GM12878 (cell line): ENCODE data around the gene MED10. TPM values are rescaled to one million over a fixed set of nuclear protein-coding genes. Genes with fewer than 3 reads are reported as not detected.

Experiments
- ATAC-seq: fragments of 200-7000 bp; cut with Tn5 transposase; 3 replicates; pipeline ENCODE4 v1.9.1; 2020; ENCODE audit warnings: mild to moderate bottlenecking, moderate library complexity
- BruUV-seq: library from RNA; stranded (reverse); fragments of 400-500 nt; replicated peaks from 2 replicates; lab custom pipeline; 2021; lab: Mats Ljungman, UMichigan
- CTCF ChIA-PET: fragments of 300-600 bp; sonication (Branson Sonifier 250); formaldehyde crosslinking; extraction: SDS; loops from one replicate; lab custom pipeline; 2021; ENCODE audit warnings: inconsistent platforms; lab: Yijun Ruan, JAX
- POLR2A ChIA-PET: fragments of 350-600 bp; formaldehyde crosslinking; extraction: SDS; loops from one replicate; lab custom pipeline; 2021; ENCODE audit warnings: inconsistent platforms; lab: Charles Lee
- RAD21 ChIA-PET: fragments of 300-600 bp; sonication (Branson Sonifier 250); formaldehyde crosslinking; loops from one replicate; lab custom pipeline; 2023; ENCODE audit warnings: antibody characterized with exemption; ENCODE audit not compliant: unreplicated experiment; lab: Charles Lee
- SMC1A ChIA-PET: fragments of 300-600 bp; sonication (Branson Sonifier 250); formaldehyde crosslinking; loops from one replicate; lab custom pipeline; 2023; ENCODE audit not compliant: unreplicated experiment, uncharacterized antibody; lab: Charles Lee
- DNase-seq: peaks from one replicate; pipeline ENCODE4 v3.0.0-alpha.2; 2011; ENCODE audit warnings: low read depth, low spot score
- FAIRE-seq: peaks from 3 replicates; lab custom pipeline; 2011; peaks lifted over from hg19 to GRCh38; lab: Jason Lieb, UNC
- H2AFZ ChIP-seq: 2 replicates; pipeline ENCODE4 v1.6.0; 2011; ENCODE audit warnings: low read depth, low read length, control low read depth; ENCODE audit not compliant: control insufficient read depth
- H3K27ac ChIP-seq: 2 replicates; pipeline ENCODE4 v1.5.1; 2011; ENCODE audit warnings: control low read depth; ENCODE audit not compliant: control insufficient read depth, insufficient read depth
- H3K27me3 ChIP-seq, 2 experiments: replicated peaks in 1 of 2; 2 replicates each; pipeline versions ENCODE4 v1.6.0 to v1.6.1; 2011; ENCODE audit warnings: low read length in 1 of 2; ENCODE audit not compliant: control insufficient read depth in 2 of 2, insufficient read depth in 2 of 2
- H3K36me3 ChIP-seq, 2 experiments: 2 replicates each; pipeline ENCODE4 v1.5.1; 2011; ENCODE audit warnings: low read length in 1 of 2; ENCODE audit not compliant: control insufficient read depth in 2 of 2, insufficient read depth in 2 of 2
- H3K4me1 ChIP-seq: 2 replicates; pipeline ENCODE4 v1.6.1; 2011; ENCODE audit warnings: mild to moderate bottlenecking, low read length, moderate library complexity, mixed read lengths; ENCODE audit not compliant: control insufficient read depth, insufficient read depth
- H3K4me2 ChIP-seq: 2 replicates; pipeline ENCODE4 v1.6.0; 2011; ENCODE audit warnings: control low read depth; ENCODE audit not compliant: control insufficient read depth, insufficient read depth
- H3K4me3 ChIP-seq: fragments of 200-600 bp; sonication (generic); 2 replicates; pipeline ENCODE4 v1.5.1; 2016
- H3K79me2 ChIP-seq: 2 replicates; pipeline ENCODE4 v1.6.0; 2011; ENCODE audit warnings: low read length; ENCODE audit not compliant: control insufficient read depth, insufficient read depth
- H3K9ac ChIP-seq: 2 replicates; pipeline ENCODE4 v1.8.0; 2011; ENCODE audit warnings: low read length, control low read depth, mixed read lengths; ENCODE audit not compliant: control insufficient read depth, insufficient read depth
- H3K9me3 ChIP-seq: replicated peaks from 3 replicates; pipeline ENCODE4 v1.5.1; 2011; ENCODE audit warnings: mild to moderate bottlenecking, low read length; ENCODE audit not compliant: control insufficient read depth, insufficient read depth
- H4K20me1 ChIP-seq: 2 replicates; pipeline ENCODE4 v1.6.0; 2011; ENCODE audit not compliant: control insufficient read depth, insufficient read depth
- E2F8 ChIP-seq: fragments of 450-650 bp; IDR thresholded peaks from 2 replicates; pipeline ENCODE4 v1.6.1; 2018; ENCODE audit warnings: mild to moderate bottlenecking, low read depth, moderate library complexity; ENCODE audit not compliant: partially characterized antibody
- HDAC6 ChIP-seq: fragments of 200-600 bp; sonication (generic); IDR thresholded peaks from one replicate; pipeline ENCODE4 v1.8.0; 2017; ENCODE audit warnings: antibody characterized with exemption; ENCODE audit not compliant: unreplicated experiment
- IRF4 ChIP-seq: IDR thresholded peaks from 2 replicates; pipeline ENCODE4 v1.6.1; 2011; ENCODE audit warnings: low read depth, low read length
- KAT2A ChIP-seq: conservative IDR thresholded peaks from 2 replicates; pipeline ENCODE4 v1.6.1; 2011; ENCODE audit warnings: low read depth, low read length; ENCODE audit not compliant: control insufficient read depth
- MEF2B ChIP-seq: fragments of 450-650 bp; IDR thresholded peaks from 2 replicates; pipeline ENCODE4 v1.6.1; 2018; ENCODE audit warnings: mild to moderate bottlenecking, moderate library complexity; ENCODE audit not compliant: partially characterized antibody, poor library complexity, severe bottlenecking
- NFYA ChIP-seq: IDR thresholded peaks from 2 replicates; pipeline ENCODE4 v1.6.1; 2011; ENCODE audit warnings: low read depth, mild to moderate bottlenecking, low read length, improper control_type of control experiment, borderline replicate concordance
- NR2C1 ChIP-seq: fragments of 450-650 bp; IDR thresholded peaks from 2 replicates; pipeline ENCODE4 v1.6.1; 2017; ENCODE audit warnings: antibody characterized with exemption, mild to moderate bottlenecking, moderate library complexity
- NR2F1 ChIP-seq: fragments of 450-650 bp; conservative IDR thresholded peaks from 2 replicates; pipeline ENCODE4 v1.6.1; 2017; ENCODE audit warnings: mild to moderate bottlenecking
- PKNOX1 ChIP-seq: fragments of 450-650 bp; IDR thresholded peaks from 2 replicates; pipeline ENCODE4 v1.6.1; 2016; ENCODE audit warnings: mild to moderate bottlenecking
- RFX5 ChIP-seq: IDR thresholded peaks from 2 replicates; pipeline ENCODE4 v1.6.1; 2011; ENCODE audit warnings: low read depth, low read length, improper control_type of control experiment
- RUNX3 ChIP-seq: IDR thresholded peaks from 2 replicates; pipeline ENCODE4 v1.6.1; 2012; ENCODE audit warnings: low read length, inconsistent platforms
- SREBF2 ChIP-seq: IDR thresholded peaks from 2 replicates; pipeline ENCODE4 v1.6.1; 2012; ENCODE audit warnings: mild to moderate bottlenecking, low read length
- STAT1 ChIP-seq: fragments of 450-650 bp; conservative IDR thresholded peaks from 2 replicates; pipeline ENCODE4 v1.6.1; 2014; ENCODE audit warnings: antibody characterized with exemption, mild to moderate bottlenecking
- ZNF592 ChIP-seq: fragments of 450-650 bp; IDR thresholded peaks from 2 replicates; pipeline ENCODE4 v1.6.1; 2017; ENCODE audit warnings: mild to moderate bottlenecking, moderate library complexity
- WGBS: methylation state at CpG from one replicate; pipeline ENCODE4 v1.1.6; 2016; ENCODE audit warnings: low lambda C conversion rate; ENCODE audit not compliant: insufficient replicate concordance, insufficient coverage; ENCODE audit errors: missing lambda C conversion rate; 5-methylcytosine and 5-hydroxymethylcytosine counted together
- in situ Hi-C: fragments of 300-500 bp; cut with MboI; formaldehyde crosslinking; loops from 9 replicates; pipeline ENCODE4 v1.14.3; 2018; ENCODE audit warnings: mixed read lengths
- intact Hi-C: fragments of 100-400 bp; cut with micrococcal nuclease; formaldehyde crosslinking; loops from one replicate; pipeline ENCODE4 v1.14.2; 2022; ENCODE audit not compliant: unreplicated experiment
- polyA plus RNA-seq, 11 experiments: library from polyadenylated mRNA; depleted of rRNA in 4 of 11; unstranded in 6 of 11; stranded (reverse) in 5 of 11; fragments of >200 nt; fragmentation: Nextera tagmentation in 4 of 11; fragmentation: Illumina TruSeq in 1 of 11; extraction: Ambion mirVana in 4 of 11; extraction: Trizol in 1 of 11; gene quantifications; 1 replicate in 1 of 11; 2 replicates in 10 of 11; pipeline versions ENCODE4 v1.2.1 to v1.2.3, GENCODE V29; 2011 to 2016; ENCODE audit warnings: inconsistent platforms in 2 of 11, missing spikeins in 2 of 11, low read depth in 1 of 11
- total RNA-seq, 4 experiments: library from RNA; depleted of rRNA in 3 of 4; stranded (reverse); fragments of >200 nt in 3 of 4; fragmentation: Illumina TruSeq in 1 of 4; extraction: Trizol in 1 of 4; gene quantifications; 2 replicates each; pipeline versions ENCODE4 v1.2.1 to v1.2.3, GENCODE V29; 2013 to 2021
- TF ChIP-seq, protein P1 (sequence below): fragments of 450-650 bp; IDR thresholded peaks from 2 replicates; pipeline ENCODE4 v1.6.1; 2017; ENCODE audit warnings: borderline replicate concordance

MED10 gene
- total and polyA plus RNA-seq, 10 of the 15 experiments (the other 5 are each of a cell fraction or from before 2014, with no cell fraction given): 21.2 to 111 (median 46.6) TPM

DNA sequence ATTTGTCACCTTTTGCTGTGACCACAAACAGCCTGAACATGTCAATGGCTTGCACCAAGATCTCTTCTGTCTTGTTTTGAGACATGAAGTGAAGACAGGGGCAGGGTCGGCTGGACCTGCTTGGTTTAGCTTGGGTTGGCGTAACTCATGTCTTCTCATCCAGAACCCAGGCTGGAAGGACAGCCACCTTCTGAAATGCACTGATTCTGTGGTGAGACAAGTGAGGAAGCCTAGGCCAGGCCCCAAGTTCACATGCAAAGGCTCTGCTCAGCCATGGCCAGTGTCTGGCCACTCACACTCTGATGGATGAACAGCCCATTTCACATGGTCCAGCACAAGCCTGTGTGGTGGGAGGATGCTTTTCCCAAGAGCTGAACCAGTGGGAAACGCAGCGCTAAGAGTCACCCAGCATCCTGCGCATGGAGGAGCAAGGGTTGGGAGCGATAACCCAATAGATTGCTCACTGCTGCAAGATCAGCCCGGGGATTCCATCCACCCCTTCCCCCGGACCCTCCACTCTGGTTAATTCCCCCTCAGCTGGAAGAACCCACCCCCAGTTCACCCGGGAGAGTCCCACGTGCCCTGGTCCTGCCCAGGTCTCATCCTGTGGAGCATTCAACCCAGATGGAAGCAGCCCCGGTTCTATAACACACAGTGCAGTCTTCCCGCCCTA is 16.2 kb upstream of the MED10 start:
- no peak overlapping the region for H3K4me3 ChIP-seq
- in situ Hi-C loops: no loop called here
- H3K27ac ChIP-seq: no peak overlapping the region
- ChIA-PET POLR2A (no interaction called here), CTCF (no interaction called here), SMC1A (no interaction called here), RAD21 (no interaction called here)
- BruUV-seq: no TSS peak
- no peaks in the 10 kb centered on the region for H3K79me2 ChIP-seq
- no peaks in the 10 kb centered on the region for H3K36me3 ChIP-seq
- intact Hi-C loops: no loop called here
- WGBS: 42% methylated on average over 12 of the region's 12 CpGs
- no peak overlapping the region for H3K9ac ChIP-seq
- ATAC-seq (no peak), DNase-seq (no peak), FAIRE-seq (no peak)
- H3K4me1 ChIP-seq: no peaks in the 10 kb centered on the region; the same call in 1 of the 2 replicates
- H4K20me1 ChIP-seq: no peaks in the 10 kb centered on the region
- H2AFZ ChIP-seq: no peak overlapping the region
- H3K4me2 ChIP-seq: no peak overlapping the region
- H3K9me3 ChIP-seq: no peaks in the 10 kb centered on the region; the same call in 2 of the 3 replicates
- H3K27me3 ChIP-seq: no peaks in the 10 kb centered on the region; a peak in 2 of 4 replicates
- TF ChIP-seq, protein P1, sequence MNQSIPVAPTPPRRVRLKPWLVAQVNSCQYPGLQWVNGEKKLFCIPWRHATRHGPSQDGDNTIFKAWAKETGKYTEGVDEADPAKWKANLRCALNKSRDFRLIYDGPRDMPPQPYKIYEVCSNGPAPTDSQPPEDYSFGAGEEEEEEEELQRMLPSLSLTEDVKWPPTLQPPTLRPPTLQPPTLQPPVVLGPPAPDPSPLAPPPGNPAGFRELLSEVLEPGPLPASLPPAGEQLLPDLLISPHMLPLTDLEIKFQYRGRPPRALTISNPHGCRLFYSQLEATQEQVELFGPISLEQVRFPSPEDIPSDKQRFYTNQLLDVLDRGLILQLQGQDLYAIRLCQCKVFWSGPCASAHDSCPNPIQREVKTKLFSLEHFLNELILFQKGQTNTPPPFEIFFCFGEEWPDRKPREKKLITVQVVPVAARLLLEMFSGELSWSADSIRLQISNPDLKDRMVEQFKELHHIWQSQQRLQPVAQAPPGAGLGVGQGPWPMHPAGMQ: no peak
- no peak for TF ChIP-seq STAT1
- no peak for TF ChIP-seq PKNOX1
- no peak for TF ChIP-seq NR2C1
- no peak for TF ChIP-seq NFYA
- TF ChIP-seq MEF2B: no peak
- no peak for TF ChIP-seq RFX5
- no peak for TF ChIP-seq IRF4
- no peak for TF ChIP-seq ZNF592
- no peak for TF ChIP-seq SREBF2
- no peak for TF ChIP-seq NR2F1
- no peak for TF ChIP-seq HDAC6
- TF ChIP-seq RUNX3: no peak
- no peak for TF ChIP-seq KAT2A
- TF ChIP-seq E2F8: no peak
